ENCODE data around the gene ADK. TPM values are rescaled to one million over a fixed set of nuclear protein-coding genes. Genes with fewer than 3 reads are reported as not detected.

Gene ADK
- total and polyA plus RNA-seq, 2 of the 4 experiments (the other 2 are of a cell fraction), result 30.6 to 40.9 TPM

DNA sequence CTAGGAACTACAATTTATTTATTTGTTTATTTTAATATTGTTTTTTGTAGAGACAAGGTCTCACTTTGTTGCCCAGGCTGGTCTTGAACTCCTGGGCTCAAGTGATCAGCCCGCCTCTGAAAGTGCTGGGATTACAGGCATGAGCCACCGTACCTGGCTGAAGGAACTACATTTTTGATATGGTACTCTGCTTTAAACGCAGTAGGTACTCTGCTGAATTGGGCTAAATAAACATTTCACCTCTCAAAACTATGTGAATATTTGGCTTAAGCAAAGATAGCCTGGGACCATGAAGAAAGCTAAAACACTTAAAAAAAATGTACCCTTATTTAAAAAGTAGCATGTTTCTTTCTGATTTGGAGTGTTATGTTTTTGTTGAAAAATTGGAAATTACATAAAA is 138.2 kb downstream of the ADK start:
- Histone ChIP-seq H4K20me1 (ENCODE audit: insufficient read depth, low read length) (no peaks in the 10 kb centered on the region), H2AFZ (replicated peaks; ENCODE audit: low read length, poor library complexity) (no peak overlapping the region), H3K14ac (replicated peaks; ENCODE audit: low read depth, low read length) (no peak overlapping the region), H3K23ac (ENCODE audit: low read depth, low read length) (no peak overlapping the region), H2BK20ac (ENCODE audit: low read depth, low read length) (peak overlapping the region; percentile 4; the same call in 1 of the 2 replicates), H3K18ac (ENCODE audit: low read depth, low read length) (no peak overlapping the region; the same call in 1 of the 2 replicates), H3K4ac (ENCODE audit: low read depth, low read length) (no peak overlapping the region), H3K79me1 (ENCODE audit: low read depth in 1 of 2, low read length in 2 of 2) (peaks cover 7 to 19% of the 10 kb centered on the region in 2 experiments; a peak in 3 of 4 replicates), H3K27me3 (ENCODE audit: control insufficient read depth, insufficient read depth, low read length) (no peaks in the 10 kb centered on the region), H3K9me3 (ENCODE audit: control insufficient read depth, insufficient read depth, low read length) (no peaks in the 10 kb centered on the region), H2AK9ac (replicated peaks; ENCODE audit: low read depth, low read length, poor library complexity) (no peak overlapping the region), H2AK5ac (ENCODE audit: low read depth, low read length) (no peak overlapping the region), H3K4me2 (ENCODE audit: low read depth, low read length) (peak overlapping the region; percentile 49), H4K91ac (ENCODE audit: insufficient read depth, low read depth, low read length) (no peak overlapping the region), H3K9me1 (ENCODE audit: insufficient read depth, low read length) (no peaks in the 10 kb centered on the region), H3K36me3 (ENCODE audit: control insufficient read depth, insufficient read depth, low read length) (no peaks in the 10 kb centered on the region), H3K9ac (ENCODE audit: low read depth, low read length) (no peak overlapping the region), H3K27ac (ENCODE audit: insufficient read depth, low read length) (peak overlapping the region; percentile 44; the same call in 1 of the 2 replicates), H2BK120ac (ENCODE audit: low read depth, low read length) (peak overlapping the region; percentile 13; the same call in 1 of the 2 replicates), H3K56ac (ENCODE audit: extremely low read depth, insufficient read depth, low read length) (no peak overlapping the region), H2BK15ac (ENCODE audit: low read depth, low read length) (no peak overlapping the region), H3K4me3 (ENCODE audit: insufficient read depth, low read depth, low read length) (no peak overlapping the region), H3K4me1 (ENCODE audit: control insufficient read depth, insufficient read depth, low read length) (peaks cover 5% of the 10 kb centered on the region), H4K5ac (ENCODE audit: low read depth, low read length) (no peak overlapping the region), H2BK5ac (ENCODE audit: low read depth, low read length, poor library complexity, severe bottlenecking) (peak overlapping the region; percentile 51), H4K8ac (ENCODE audit: low read depth in 2 of 2, low read length in 2 of 2) (peak overlapping the region in 1 of 2 experiments; percentile 16; a peak in 2 of 4 replicates)
- in situ Hi-C loops (cut with MboI; ENCODE audit: low sequenced_read_pairs), result no loop called here
- ATAC-seq (ENCODE audit: low read depth) (no peak), DNase-seq (no peak)
- intact Hi-C loops (cut with micrococcal nuclease), result no loop called here
- no TSS peak for BruUV-seq (replicated peaks)
- dilution Hi-C loops (cut with HindIII; ENCODE audit: low sequenced_read_pairs, unreplicated experiment), result no loop called here
- WGBS, 2 experiments (ENCODE audit: extremely low coverage in 2 of 2, insufficient read length in 1 of 2), result 80% methylated on average over 1 of the region's 3 CpGs; no CpG with 5 or more reads in 1 of the 2 experiments
- CTCF ChIA-PET, result no interaction called here
- no peak for TF ChIP-seq MAFK (IDR thresholded peaks at IDR 0.05; ENCODE audit: low read depth, low read length)
- no peak for TF ChIP-seq MAZ (IDR thresholded peaks at IDR 0.05; ENCODE audit: borderline replicate concordance, low read depth, low read length)
- no peak for TF ChIP-seq RAD21 (IDR thresholded peaks at IDR 0.05; ENCODE audit: low read length)
- TF ChIP-seq SMC3 (IDR thresholded peaks at IDR 0.05; ENCODE audit: low read depth, low read length), result no peak
- TF ChIP-seq FOS (IDR thresholded peaks at IDR 0.05; ENCODE audit: low read depth, low read length), result no peak
- TF ChIP-seq BHLHE40 (IDR thresholded peaks at IDR 0.05; ENCODE audit: low read depth, low read length), result no peak
- POLR2A ChIA-PET (ENCODE audit: unreplicated experiment), result no interaction called here

All from IMR-90 (cell line).